ENCODE measurements around the gene LRRC8B.
"Not testable (repeated sequence)": the region's sequence is repeated elsewhere in the genome, so short reads cannot be mapped to it uniquely, and the experiment has no call there.

The LRRC8B gene

GRCh38 chr1:89609781-89610456 is 85.3 kb downstream of the LRRC8B start:
- DNase-seq: no peak

- no peak for DNase-seq
Measured at GRCh38 chr1:89610457-89611011, 85.9 kb downstream of the LRRC8B start.

GRCh38 chr1:89611721-89612120 is 87.1 kb downstream of the LRRC8B start:
- no peak for DNase-seq

DNA sequence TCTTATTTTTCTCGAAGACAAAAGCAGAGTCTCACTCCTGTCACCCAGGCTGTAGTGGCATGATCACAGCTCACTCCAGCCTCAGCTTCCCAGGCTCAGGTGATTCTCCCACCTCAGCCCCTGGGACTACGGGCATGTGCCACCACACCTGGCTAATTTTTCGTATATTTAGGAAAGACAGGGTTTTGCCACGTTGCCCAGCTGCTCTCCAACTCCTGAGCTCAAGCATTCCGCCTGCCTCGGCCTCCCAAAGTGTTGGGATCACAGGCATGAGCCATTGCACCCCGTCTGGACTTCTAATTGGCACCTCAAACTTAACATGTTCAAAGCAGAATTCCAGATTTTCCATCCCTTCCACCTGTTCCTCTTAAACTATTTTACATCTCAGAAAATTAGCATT is 89.3 kb downstream of the LRRC8B start:
- DNase-seq: no peak

GRCh38 chr1:89615676-89616598 is 91.3 kb downstream of the LRRC8B start:
- no peak for DNase-seq

DNA sequence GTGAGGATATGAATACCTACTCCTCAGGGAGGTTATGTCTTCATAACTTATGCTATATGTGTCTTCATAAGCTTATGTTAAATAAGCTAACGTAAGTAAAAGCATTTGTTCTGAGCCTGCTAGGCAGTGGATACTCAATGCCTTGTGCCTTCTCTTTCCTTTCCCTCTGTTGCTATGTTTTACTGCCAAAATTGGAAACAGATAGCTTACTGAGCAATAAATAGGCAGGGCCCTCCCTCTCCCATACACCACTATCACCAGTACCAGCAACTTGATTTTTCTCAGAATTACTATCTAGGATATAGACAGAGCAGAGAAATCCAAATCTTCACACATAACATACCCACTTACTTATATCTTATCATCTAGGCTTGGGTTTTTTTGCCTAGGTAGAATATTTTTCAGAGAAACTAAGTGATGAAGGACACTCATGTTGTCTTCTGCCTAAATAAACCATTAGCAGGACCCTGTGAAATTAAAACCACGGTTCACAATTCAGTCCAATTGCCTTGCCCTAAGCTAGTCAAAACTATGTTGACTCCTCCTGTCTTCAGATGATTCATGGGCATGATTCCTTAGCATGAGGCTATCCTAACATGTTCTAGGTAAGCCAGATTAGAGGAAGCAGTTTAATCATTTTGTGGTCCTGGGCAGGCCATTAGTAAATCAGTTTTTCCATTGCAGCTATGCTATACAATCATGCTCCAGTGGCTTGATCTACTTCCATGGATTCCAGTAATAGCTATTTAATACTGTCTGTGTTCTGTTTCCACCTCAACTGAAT is 92.4 kb downstream of the LRRC8B start:
- no peak for DNase-seq

DNA sequence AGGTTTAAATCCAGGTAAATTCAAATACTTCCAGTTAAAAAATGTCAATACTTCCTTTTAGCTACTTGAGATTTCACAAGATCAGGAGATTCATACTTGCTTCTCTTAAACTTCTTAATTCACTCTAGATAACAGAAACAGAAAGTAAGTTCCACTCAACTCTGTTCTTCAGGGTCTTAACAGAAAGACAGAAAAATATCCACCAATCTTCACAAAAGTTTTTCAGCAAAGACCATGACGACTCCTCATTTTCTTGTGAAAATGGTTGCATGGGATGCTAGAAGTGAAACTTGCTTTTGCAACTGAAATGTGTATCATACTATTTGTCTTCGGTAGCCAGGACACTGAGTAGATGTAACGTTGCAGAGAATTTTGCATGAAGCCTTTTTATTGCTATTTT is 96.0 kb downstream of the LRRC8B start:
- no peak for DNase-seq

DNA sequence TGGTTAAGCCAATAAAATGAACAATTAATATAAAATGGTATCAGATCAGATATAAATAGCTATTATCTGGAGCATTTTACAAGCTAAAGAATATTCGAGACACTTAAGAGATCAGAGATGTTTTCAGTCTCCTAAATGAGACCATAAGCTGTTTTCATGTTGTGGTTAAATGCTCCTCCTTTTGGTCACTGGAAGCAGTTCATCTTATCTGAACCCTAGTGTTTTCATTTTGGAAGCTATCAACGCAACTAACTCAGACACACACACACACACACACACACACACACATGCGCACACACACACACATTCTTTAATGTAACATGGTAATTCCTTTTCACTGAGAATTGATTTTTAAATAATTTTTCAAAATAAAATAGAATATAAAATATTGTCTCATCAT is 98.3 kb downstream of the LRRC8B start:
- no peak for DNase-seq

DNA sequence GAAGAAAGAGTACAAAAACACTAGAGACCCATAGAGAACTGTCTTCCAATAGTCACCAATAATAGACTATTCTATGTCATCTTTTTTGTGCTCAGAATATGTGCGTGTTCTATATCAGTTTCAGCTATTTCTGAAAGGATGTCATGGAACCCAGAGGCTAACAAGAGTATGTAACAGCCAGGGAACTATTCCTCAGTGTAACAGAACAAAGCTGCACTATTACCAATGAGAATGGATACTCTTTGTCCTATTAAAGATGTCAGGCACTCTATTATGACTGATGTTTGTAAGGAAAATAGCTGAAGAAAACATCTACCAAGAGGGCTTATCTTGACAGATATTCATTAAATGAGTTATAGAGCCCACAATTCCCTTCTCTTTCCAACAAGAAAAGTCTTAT is 99.7 kb downstream of the LRRC8B start:
- DNase-seq: no peak

DNA sequence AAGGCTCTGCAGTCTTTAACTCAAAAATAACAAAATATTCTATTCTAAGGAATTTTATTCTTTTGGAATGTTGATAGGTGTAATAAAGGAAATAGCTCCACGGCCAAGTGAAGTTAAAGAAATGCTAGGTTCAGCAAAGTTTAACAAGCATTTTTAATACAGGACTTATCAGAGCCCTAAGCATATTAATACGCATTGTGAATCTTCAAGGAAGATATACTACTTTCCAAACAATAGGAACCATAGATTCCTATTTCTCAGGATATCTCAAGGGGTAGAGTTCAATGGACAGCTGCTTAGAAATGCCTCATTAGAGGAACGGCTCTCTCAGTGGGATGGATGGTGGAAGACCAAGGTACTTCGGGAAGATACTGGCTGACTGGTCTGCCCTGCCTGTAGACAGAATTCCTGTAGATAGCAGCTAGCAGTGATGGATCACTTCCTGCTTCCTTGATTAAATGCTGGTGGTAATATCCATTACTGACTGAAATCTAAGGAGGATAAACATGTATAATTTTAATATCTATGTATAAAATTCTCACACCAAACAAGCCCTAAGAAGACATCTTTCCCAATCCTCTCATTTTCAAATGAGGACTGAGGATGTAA is 100.2 kb downstream of the LRRC8B start:
- DNase-seq: no peak

- no peak for DNase-seq
Measured at GRCh38 chr1:89627596-89627962, 103.0 kb downstream of the LRRC8B start.

GRCh38 chr1:89629146-89629545 is 104.5 kb downstream of the LRRC8B start:
- no peak for DNase-seq

- DNase-seq: not testable (repeated sequence)
Measured at GRCh38 chr1:89629600-89629999, 105.0 kb downstream of the LRRC8B start.

DNA sequence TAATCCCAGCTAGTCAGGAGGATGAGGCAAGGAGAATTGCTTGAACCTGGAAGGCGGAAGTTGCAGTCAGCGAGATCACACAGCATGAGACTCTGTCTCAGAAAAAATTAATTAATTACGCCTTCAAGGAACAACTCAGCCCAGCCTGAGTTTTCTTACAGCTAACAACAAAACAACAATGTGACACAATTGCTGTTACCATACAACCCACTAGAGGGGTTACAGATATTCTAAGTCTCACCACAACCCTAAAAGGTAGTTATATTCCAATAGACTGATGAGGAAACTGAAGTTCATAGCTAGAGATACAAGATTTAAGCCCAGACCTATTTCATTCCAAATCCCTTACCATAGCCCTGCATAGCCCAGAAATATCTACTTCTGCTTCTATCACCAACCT is 105.4 kb downstream of the LRRC8B start:
- DNase-seq: no peak

DNA sequence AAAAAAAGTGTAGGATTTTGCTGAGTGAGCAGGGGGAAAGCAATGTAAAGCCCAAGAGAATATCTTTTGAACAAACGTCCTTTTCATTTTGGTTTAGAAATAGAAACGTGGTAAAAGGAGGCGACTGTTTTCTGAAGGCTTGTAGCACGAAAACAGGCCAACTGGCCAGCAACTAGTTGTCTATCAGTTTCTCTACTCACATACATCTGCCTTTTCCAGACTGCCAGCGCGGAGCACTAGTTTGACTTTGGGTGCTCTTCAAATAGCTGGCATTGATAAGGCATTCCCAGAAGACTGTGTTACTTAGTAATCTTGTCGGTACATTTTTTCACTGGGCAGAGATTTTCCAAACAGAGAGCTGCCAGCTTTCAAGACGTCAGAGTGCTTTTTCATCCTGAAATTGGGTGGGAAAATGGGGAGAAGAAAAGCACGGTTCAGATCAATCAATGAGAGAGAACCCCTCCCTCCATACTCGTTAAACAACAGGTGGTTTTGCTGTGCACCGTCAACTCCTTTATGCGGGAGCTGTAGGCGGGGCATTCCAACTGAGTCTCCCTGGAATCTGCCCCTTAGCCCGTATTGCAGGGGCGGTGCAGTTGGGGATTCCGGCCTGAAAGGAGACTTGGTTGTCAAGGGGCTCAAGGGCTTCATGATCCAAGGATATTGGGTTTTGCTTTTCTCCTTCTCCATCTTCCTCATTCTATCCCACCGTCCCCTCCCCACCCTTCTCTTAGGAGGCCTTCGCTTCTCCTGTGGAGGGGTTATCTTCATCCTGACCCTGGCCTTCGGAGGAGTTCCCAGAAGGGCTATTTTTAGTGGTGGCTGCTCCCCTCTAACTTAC is 107.4 kb downstream of the LRRC8B start:
- no peak for DNase-seq

DNA sequence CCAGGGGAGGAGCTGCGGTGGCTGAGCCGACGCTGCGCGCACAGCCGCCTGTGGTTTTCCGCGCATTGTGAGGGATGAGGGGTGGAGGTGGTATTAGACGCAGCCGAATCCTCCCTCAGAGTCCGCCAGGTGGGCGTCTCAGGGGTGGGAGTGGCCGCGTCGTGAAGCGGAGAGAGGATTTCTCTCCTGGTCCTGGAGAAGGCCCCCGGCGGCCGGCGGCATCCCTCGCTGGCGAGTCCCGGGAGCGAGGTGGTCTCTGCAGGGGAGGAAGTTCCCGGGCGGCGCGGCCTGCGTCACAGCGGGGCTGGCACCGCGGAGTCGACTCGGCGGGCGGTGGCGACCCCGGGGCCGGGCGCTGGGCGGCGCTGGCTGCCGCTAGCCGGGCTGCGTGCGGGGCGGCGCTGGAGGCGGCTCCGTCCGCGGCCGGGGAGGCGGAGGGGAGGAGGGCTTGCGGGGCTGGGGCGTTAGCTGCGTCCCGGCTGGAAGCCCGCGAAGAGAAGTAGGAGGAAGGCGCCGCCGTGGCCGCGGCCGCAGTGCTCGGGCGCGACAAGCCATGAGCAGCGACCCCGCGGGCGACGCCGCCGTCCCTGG is 108.1 kb downstream of the LRRC8B start, which contains the start of gene LRRC8C:
Gene LRRC8C, plus strand, starts transcription at position 464 of the 591 bp plus-strand sequence. CDS start 53,354 bp downstream, outside the sequence.
- DNase-seq: peak; percentile 20

- no peak for DNase-seq
Measured at GRCh38 chr1:89633248-89633799, 108.7 kb downstream of the LRRC8B start.

DNA sequence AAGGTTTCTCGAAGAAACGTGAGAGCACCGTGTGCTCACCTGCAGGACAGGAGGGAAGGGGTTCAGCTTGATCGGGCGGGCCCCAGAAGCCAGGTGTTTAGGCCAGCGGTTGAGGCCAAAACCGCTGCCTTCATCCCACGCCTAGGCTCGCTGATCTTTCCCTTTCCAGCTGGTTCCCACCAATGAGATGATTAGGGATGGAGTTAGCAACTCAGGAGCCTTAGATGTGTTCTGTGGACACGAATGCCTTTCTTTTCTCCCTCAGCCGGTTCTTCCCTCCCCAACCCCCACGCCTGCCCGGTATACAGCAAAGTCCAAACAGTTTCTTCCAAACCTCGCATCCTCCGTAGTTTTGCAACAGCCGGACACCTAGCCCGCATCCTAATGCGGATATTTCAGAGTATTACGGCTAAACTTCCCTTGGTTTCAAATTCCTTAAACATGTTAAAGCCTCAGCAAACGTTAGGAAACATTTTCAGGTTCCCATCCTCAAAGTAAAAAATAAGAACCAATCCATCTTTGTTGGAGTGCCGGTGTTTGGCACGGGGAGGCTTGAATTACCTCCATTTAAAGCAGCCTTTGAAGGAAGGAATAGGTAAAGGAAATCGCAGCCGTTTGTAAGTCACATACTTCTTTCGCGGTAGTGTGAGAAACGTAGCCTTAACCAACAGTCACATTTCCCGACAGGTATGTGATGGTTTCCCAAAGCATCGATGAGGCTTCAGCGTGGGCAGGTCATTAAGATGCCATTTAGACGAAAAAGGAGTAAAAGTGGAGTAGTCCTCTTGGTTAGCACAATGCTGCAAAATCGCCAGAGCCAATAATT is 109.4 kb downstream of the LRRC8B start:
- no peak for DNase-seq

GRCh38 chr1:89635825-89636815 is 111.5 kb downstream of the LRRC8B start:
- no peak for DNase-seq
